Measurements from ENCODE around the gene SLC23A2. TPM values are rescaled to one million over a fixed set of nuclear protein-coding genes. Genes with fewer than 3 reads are reported as not detected.

Gene SLC23A2
- polyA plus RNA-seq, 1 donor from 2014 or later, result 38.3 TPM

DNA sequence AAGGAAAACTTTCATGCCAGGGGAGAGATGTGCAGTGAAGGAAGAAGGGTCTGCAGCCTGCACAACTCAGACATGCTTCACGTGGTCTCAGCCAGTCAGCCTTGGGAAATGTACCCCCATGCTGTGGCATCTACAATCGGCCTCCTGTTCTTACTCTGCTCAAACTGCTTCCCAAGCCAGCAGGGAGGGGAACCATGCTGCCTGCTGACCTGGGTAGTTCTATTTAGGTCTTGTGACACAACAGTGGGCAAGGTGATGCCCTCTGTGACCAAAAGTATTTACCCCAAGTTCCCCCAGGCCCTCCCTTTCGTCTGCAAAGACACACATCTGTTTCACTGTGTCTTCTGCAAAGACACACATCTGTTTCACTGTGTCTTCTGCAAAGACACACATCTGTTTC, 106.9 kb downstream of the SLC23A2 start:
- no peak overlapping the region for H2AFZ ChIP-seq (ENCODE audit: low read depth, low read length)
- no peak overlapping the region for H3K4me2 ChIP-seq (ENCODE audit: low read length)
- no peaks in the 10 kb centered on the region for H3K9me3 ChIP-seq (ENCODE audit: low read length)
- H4K20me1 ChIP-seq (ENCODE audit: insufficient read depth), result no peaks in the 10 kb centered on the region
- H3K79me2 ChIP-seq (replicated peaks; ENCODE audit: insufficient read depth, low read length), result no peaks in the 10 kb centered on the region
- no peaks in the 10 kb centered on the region for H3K9me2 ChIP-seq (ENCODE audit: insufficient read depth, low read length)
- H3K4me3 ChIP-seq (ENCODE audit: low read length), result no peak overlapping the region
- no peak overlapping the region for H3K9ac ChIP-seq (ENCODE audit: low read length)
- no peaks in the 10 kb centered on the region for H3F3A ChIP-seq (ENCODE audit: insufficient read depth, low read length, poor library complexity, severe bottlenecking)
- TF ChIP-seq RAD21 (conservative IDR thresholded peaks at IDR 0.05) (no peak), SMC3 (conservative IDR thresholded peaks at IDR 0.05; ENCODE audit: poor library complexity) (no peak)
- TF ChIP-seq, protein P1, sequence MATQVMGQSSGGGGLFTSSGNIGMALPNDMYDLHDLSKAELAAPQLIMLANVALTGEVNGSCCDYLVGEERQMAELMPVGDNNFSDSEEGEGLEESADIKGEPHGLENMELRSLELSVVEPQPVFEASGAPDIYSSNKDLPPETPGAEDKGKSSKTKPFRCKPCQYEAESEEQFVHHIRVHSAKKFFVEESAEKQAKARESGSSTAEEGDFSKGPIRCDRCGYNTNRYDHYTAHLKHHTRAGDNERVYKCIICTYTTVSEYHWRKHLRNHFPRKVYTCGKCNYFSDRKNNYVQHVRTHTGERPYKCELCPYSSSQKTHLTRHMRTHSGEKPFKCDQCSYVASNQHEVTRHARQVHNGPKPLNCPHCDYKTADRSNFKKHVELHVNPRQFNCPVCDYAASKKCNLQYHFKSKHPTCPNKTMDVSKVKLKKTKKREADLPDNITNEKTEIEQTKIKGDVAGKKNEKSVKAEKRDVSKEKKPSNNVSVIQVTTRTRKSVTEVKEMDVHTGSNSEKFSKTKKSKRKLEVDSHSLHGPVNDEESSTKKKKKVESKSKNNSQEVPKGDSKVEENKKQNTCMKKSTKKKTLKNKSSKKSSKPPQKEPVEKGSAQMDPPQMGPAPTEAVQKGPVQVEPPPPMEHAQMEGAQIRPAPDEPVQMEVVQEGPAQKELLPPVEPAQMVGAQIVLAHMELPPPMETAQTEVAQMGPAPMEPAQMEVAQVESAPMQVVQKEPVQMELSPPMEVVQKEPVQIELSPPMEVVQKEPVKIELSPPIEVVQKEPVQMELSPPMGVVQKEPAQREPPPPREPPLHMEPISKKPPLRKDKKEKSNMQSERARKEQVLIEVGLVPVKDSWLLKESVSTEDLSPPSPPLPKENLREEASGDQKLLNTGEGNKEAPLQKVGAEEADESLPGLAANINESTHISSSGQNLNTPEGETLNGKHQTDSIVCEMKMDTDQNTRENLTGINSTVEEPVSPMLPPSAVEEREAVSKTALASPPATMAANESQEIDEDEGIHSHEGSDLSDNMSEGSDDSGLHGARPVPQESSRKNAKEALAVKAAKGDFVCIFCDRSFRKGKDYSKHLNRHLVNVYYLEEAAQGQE (IDR thresholded peaks at IDR 0.05; ENCODE audit: borderline replicate concordance), result no peak
- no peak overlapping the region for H3K27ac ChIP-seq (ENCODE audit: low read length)
- no peaks in the 10 kb centered on the region for H3K27me3 ChIP-seq (ENCODE audit: insufficient read depth, low read depth, low read length)
- H3K36me3 ChIP-seq (ENCODE audit: insufficient read depth, low read length), result peaks cover 2% of the 10 kb centered on the region

DNA sequence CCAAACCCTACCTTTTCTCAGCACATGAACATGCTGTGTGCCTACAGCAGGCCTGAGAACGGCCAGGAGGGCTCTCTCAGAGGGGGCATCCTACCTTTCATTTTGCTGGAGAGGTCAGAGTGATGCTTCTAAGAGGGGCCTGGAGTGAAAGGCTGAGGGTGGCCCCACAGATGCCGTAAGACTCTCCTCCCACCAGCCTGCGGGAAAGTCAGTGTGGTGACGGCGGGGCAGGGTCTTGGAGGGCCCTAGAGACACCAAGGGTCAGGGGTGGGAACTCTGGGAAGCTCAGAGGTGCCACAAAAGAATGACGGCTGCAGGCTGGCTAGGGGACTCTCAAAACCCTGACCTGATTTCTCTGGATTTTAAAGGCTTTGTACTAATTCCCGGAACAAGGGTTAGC, 107.6 kb downstream of the SLC23A2 start:
- Histone ChIP-seq H3K9me2 (ENCODE audit: insufficient read depth, low read length) (no peaks in the 10 kb centered on the region), H2AFZ (ENCODE audit: low read depth, low read length) (no peak overlapping the region), H3K9ac (ENCODE audit: low read length) (no peak overlapping the region), H3K79me2 (replicated peaks; ENCODE audit: insufficient read depth, low read length) (no peaks in the 10 kb centered on the region), H3K9me3 (ENCODE audit: low read length) (no peaks in the 10 kb centered on the region), H3K4me3 (ENCODE audit: low read length) (no peak overlapping the region), H3K4me2 (ENCODE audit: low read length) (no peak overlapping the region), H3K27ac (ENCODE audit: low read length) (no peak overlapping the region), H3K36me3 (ENCODE audit: insufficient read depth, low read length) (no peaks in the 10 kb centered on the region), H3K27me3 (ENCODE audit: insufficient read depth, low read depth, low read length) (no peaks in the 10 kb centered on the region), H3F3A (ENCODE audit: insufficient read depth, low read length, poor library complexity, severe bottlenecking) (no peaks in the 10 kb centered on the region), H4K20me1 (ENCODE audit: insufficient read depth) (no peaks in the 10 kb centered on the region)
- TF ChIP-seq POLR2AphosphoS5 (IDR thresholded peaks at IDR 0.05), result no peak
- TF ChIP-seq EP300 (conservative IDR thresholded peaks at IDR 0.05; ENCODE audit: poor library complexity, severe bottlenecking), result no peak
- TF ChIP-seq, protein P1 (IDR thresholded peaks at IDR 0.05; ENCODE audit: borderline replicate concordance), result no peak
- no peak for TF ChIP-seq RAD21 (conservative IDR thresholded peaks at IDR 0.05)
- no peak for TF ChIP-seq SMC3 (conservative IDR thresholded peaks at IDR 0.05; ENCODE audit: poor library complexity)
- TF ChIP-seq TAF1 (IDR thresholded peaks at IDR 0.05; ENCODE audit: low read depth), result no peak
- no peak for TF ChIP-seq EZH2 (IDR thresholded peaks at IDR 0.05; ENCODE audit: borderline replicate concordance, insufficient read depth, low read length, poor library complexity, severe bottlenecking)
- TF ChIP-seq MXI1 (conservative IDR thresholded peaks at IDR 0.05; ENCODE audit: poor library complexity, severe bottlenecking), result no peak
- TF ChIP-seq, protein P2, sequence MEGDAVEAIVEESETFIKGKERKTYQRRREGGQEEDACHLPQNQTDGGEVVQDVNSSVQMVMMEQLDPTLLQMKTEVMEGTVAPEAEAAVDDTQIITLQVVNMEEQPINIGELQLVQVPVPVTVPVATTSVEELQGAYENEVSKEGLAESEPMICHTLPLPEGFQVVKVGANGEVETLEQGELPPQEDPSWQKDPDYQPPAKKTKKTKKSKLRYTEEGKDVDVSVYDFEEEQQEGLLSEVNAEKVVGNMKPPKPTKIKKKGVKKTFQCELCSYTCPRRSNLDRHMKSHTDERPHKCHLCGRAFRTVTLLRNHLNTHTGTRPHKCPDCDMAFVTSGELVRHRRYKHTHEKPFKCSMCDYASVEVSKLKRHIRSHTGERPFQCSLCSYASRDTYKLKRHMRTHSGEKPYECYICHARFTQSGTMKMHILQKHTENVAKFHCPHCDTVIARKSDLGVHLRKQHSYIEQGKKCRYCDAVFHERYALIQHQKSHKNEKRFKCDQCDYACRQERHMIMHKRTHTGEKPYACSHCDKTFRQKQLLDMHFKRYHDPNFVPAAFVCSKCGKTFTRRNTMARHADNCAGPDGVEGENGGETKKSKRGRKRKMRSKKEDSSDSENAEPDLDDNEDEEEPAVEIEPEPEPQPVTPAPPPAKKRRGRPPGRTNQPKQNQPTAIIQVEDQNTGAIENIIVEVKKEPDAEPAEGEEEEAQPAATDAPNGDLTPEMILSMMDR (IDR thresholded peaks at IDR 0.05; ENCODE audit: poor library complexity, severe bottlenecking), result no peak

All from neural cell (in vitro differentiated cells).